ENCODE results near the gene AKT3. TPM values are rescaled to one million over a fixed set of nuclear protein-coding genes. Genes with fewer than 3 reads are reported as not detected.

AKT3 gene
- total and polyA plus RNA-seq, 2 of the 8 experiments (the other 6 are each of a cell fraction or from before 2014, with no cell fraction given) = 6.0 to 36.4 TPM

- Histone ChIP-seq H3K9me3 (ENCODE audit: insufficient read depth in 2 of 2, low read depth in 1 of 2, low read length in 1 of 2) (peaks cover 0 to 5% of the 10 kb centered on the region in 2 experiments; a peak in 2 of 4 replicates), H3K4ac (replicated peaks; ENCODE audit: insufficient read length, low read depth, low read length) (no peak overlapping the region), H2BK12ac (ENCODE audit: low read depth, low read length) (no peak overlapping the region), H3K27ac (ENCODE audit: low read depth, low read length) (no peak overlapping the region), H3K79me1 (ENCODE audit: low read depth, low read length) (no peaks in the 10 kb centered on the region), H3K27me3 (replicated peaks in 1 of 4; ENCODE audit: control insufficient read depth in 3 of 4, extremely low read depth in 1 of 4, insufficient read depth in 3 of 4, low read length in 3 of 4) (no peaks in the 10 kb centered on the region), H2BK120ac (replicated peaks; ENCODE audit: low read depth, low read length) (no peak overlapping the region), H2BK15ac (ENCODE audit: low read length) (no peak overlapping the region), H3K36me3 (ENCODE audit: control insufficient read depth in 2 of 4, insufficient read depth in 4 of 4, low read length in 3 of 4) (peaks cover 0 to 11% (median 4%) of the 10 kb centered on the region in 4 experiments; a peak in 4 of 8 replicates), H3K4me2 (ENCODE audit: insufficient read depth in 1 of 2, low read depth in 2 of 2, low read length in 2 of 2) (no peak overlapping the region), H2BK5ac (ENCODE audit: low read depth, low read length) (no peak overlapping the region), H3K56ac (replicated peaks; ENCODE audit: insufficient read length, low read depth, low read length) (no peak overlapping the region), H4K91ac (replicated peaks; ENCODE audit: insufficient read length, low read length) (no peak overlapping the region), H3K4me1 (replicated peaks in 1 of 4; ENCODE audit: control insufficient read depth in 3 of 4, insufficient read depth in 4 of 4, low read length in 3 of 4) (peaks cover 0 to 3% (median 0%) of the 10 kb centered on the region in 4 experiments; a peak in 2 of 7 replicates), H4K20me1 (replicated peaks in 1 of 2; ENCODE audit: control insufficient read depth in 1 of 2, insufficient read depth in 2 of 2, low read length in 2 of 2) (no peaks in the 10 kb centered on the region), H3K9ac (replicated peaks in 1 of 4; ENCODE audit: extremely low read depth in 1 of 4, low read depth in 3 of 4, low read length in 3 of 4) (no peak overlapping the region), H4K5ac (ENCODE audit: insufficient read length, low read depth, low read length) (no peak overlapping the region), H3K23ac (ENCODE audit: insufficient read length) (no peak overlapping the region), H2AFZ (ENCODE audit: low read length) (no peak overlapping the region), H3K18ac (ENCODE audit: extremely low read depth, low read length) (no peak overlapping the region), H3K4me3 (ENCODE audit: extremely low read depth in 1 of 4, insufficient read depth in 2 of 4, low read depth in 3 of 4, low read length in 4 of 4) (no peak overlapping the region), H4K8ac (ENCODE audit: extremely low read depth, insufficient read depth, low read length) (no peak overlapping the region), H3K23me2 (ENCODE audit: low read depth, low read length) (no peaks in the 10 kb centered on the region), H3K14ac (ENCODE audit: insufficient read length) (no peak overlapping the region), H2AK5ac (ENCODE audit: low read depth, low read length) (no peak overlapping the region), H2BK20ac (ENCODE audit: low read length) (no peak overlapping the region), H3K79me2 (ENCODE audit: control insufficient read depth in 1 of 2, insufficient read depth in 2 of 2, low read length in 2 of 2) (no peaks in the 10 kb centered on the region)
- ChIA-PET CTCF (ENCODE audit: partially characterized antibody) (interaction anchor here (0.8 kb wide), 1 partner anchor 16 kb away, joined by 3 read pairs; no protein-coding TSS in a partner anchor), POLR2A (ENCODE audit: partially characterized antibody) (no interaction called here)
- no peak for DNase-seq (ENCODE audit: low read depth in 1 of 2, low spot score in 2 of 2)
- TF ChIP-seq EZH2 (IDR thresholded peaks at IDR 0.05; ENCODE audit: low read depth, low read length, severe bottlenecking) = no peak
- TF ChIP-seq CBX8 (IDR thresholded peaks at IDR 0.05; ENCODE audit: borderline replicate concordance, low read depth, low read length) = no peak
- TF ChIP-seq SP1 (IDR thresholded peaks at IDR 0.05; ENCODE audit: low read depth, low read length) = no peak
- TF ChIP-seq TCF12 (IDR thresholded peaks at IDR 0.05; ENCODE audit: low read depth, low read length) = no peak
- TF ChIP-seq ASH2L (IDR thresholded peaks at IDR 0.05; ENCODE audit: low read length) = no peak
- no peak for TF ChIP-seq TEAD4 (IDR thresholded peaks at IDR 0.05; ENCODE audit: low read depth, low read length)
- no peak for TF ChIP-seq CEBPB (IDR thresholded peaks at IDR 0.05; ENCODE audit: low read depth, low read length)
- TF ChIP-seq YY1 (IDR thresholded peaks at IDR 0.05; ENCODE audit: low read depth, low read length) = no peak
- no peak for TF ChIP-seq ATF2 (IDR thresholded peaks at IDR 0.05; ENCODE audit: low read length)
- no peak for TF ChIP-seq HDAC2 (IDR thresholded peaks at IDR 0.05; ENCODE audit: borderline replicate concordance in 1 of 2, low read depth in 2 of 2, low read length in 2 of 2)
- no peak for TF ChIP-seq EGR1 (IDR thresholded peaks at IDR 0.05; ENCODE audit: borderline replicate concordance, low read depth, low read length)
- WGBS, 2 experiments (ENCODE audit: extremely low coverage in 1 of 2, insufficient coverage in 1 of 2, insufficient read length in 1 of 2, insufficient replicate concordance in 2 of 2, low coverage in 1 of 2, low lambda C conversion rate in 2 of 2, missing lambda C conversion rate in 1 of 2) = 95% methylated on average over 1 of the region's 1 CpG; no CpG with 5 or more reads in 1 of the 2 experiments
- FAIRE-seq = no peak
These were observed 291.5 kb downstream of the AKT3 start for GRCh38 chr1:243558576-243558975.

All from H1 (cell line).